Measurements from ENCODE around the gene ATP5ME. TPM values are rescaled to one million over a fixed set of nuclear protein-coding genes. Genes with fewer than 3 reads are reported as not detected.

Gene ATP5ME
- total RNA-seq, 1 experiment from 2014 or later = 425 TPM

DNA sequence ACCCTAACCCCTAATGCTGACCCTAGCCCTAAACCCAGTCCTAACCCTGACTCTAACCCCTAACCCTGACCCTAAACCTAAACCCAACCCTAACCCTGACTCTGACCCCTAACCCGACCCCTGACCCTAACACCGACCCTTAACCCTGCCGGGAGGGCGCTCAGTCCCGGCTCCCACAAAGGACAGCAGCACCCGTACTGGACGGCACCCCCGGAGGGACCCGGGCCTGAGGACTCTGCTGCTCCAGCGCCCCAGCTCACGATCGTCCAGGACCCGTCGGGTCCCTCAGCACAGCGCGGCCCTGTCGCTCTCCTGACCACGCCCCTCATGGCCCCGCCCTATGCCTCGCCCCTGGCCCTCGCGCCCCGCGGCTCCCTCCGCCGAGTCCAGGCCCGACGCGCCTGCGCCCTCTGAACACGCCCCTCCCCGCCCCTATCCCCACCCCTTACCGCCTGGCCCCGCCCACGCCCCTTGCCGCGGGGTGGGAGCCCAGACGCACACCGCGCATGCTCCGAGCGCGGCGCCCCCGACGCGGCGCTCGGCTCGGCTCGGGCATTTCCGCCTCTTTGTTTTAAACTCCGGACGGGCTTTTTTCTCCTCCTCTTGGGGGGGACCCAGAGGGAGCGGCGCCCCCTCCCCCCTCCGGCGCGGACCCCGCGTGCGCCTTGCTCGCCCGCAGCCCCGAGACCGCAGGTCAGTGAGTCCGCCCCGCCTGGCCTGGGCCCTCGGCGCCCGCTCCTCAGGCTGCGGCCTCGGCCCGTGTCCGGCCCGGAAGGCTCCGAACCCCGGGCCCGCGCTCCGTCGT lies 31.4 kb upstream of the ATP5ME start, which contains the start of gene PCGF3:
TSS of gene PCGF3 (plus strand) at position 555 of the 805 bp plus-strand sequence. CDS start 27,849 bp downstream, outside the sequence.
- WGBS (ENCODE audit: extremely low coverage, insufficient read length, low lambda C conversion rate) = no CpG with 5 or more reads among the region's 82 CpGs
- H3K79me2 ChIP-seq (ENCODE audit: insufficient read depth, low read length) = peaks cover 21% of the 10 kb centered on the region; the same call in 1 of the 2 replicates
- peak within 1 kb of the TSS; percentile 87 for H3K9ac ChIP-seq (ENCODE audit: extremely low read depth, insufficient read length, low read length)
- H3K23ac ChIP-seq (ENCODE audit: insufficient read length, low read depth, low read length) = no peak within 1 kb of the TSS
- TF ChIP-seq, protein P1, sequence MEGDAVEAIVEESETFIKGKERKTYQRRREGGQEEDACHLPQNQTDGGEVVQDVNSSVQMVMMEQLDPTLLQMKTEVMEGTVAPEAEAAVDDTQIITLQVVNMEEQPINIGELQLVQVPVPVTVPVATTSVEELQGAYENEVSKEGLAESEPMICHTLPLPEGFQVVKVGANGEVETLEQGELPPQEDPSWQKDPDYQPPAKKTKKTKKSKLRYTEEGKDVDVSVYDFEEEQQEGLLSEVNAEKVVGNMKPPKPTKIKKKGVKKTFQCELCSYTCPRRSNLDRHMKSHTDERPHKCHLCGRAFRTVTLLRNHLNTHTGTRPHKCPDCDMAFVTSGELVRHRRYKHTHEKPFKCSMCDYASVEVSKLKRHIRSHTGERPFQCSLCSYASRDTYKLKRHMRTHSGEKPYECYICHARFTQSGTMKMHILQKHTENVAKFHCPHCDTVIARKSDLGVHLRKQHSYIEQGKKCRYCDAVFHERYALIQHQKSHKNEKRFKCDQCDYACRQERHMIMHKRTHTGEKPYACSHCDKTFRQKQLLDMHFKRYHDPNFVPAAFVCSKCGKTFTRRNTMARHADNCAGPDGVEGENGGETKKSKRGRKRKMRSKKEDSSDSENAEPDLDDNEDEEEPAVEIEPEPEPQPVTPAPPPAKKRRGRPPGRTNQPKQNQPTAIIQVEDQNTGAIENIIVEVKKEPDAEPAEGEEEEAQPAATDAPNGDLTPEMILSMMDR (conservative IDR thresholded peaks at IDR 0.05) = no peak
- H3K56ac ChIP-seq (ENCODE audit: insufficient read length, low read depth, low read length) = no peak within 1 kb of the TSS
- Mint-ChIP-seq H3K9me3 (peaks cover 0 to 7% of the 10 kb centered on the region in 2 experiments; a peak in 2 of 5 replicates), H3K4me1 (peaks cover 5 to 6% of the 10 kb centered on the region in 2 experiments; a peak in 3 of 4 replicates), H3K36me3 (ENCODE audit: insufficient read depth in 1 of 3, low read depth in 3 of 3) (peaks cover 18 to 21% (median 19%) of the 10 kb centered on the region in 3 experiments; a peak in 6 of 7 replicates), H3K27ac (no peak within 1 kb of the TSS; a peak in 1 of 7 replicates), H3K4me3 (peak within 1 kb of the TSS; percentile 53 to 75), H3K27me3 (ENCODE audit: low read depth) (peaks cover 24% of the 10 kb centered on the region)
- DNase-seq = peak; percentile 97
- peaks cover 3% of the 10 kb centered on the region for H3K23me2 ChIP-seq (ENCODE audit: insufficient read length, low read depth, low read length, poor library complexity, severe bottlenecking)
- no peak within 1 kb of the TSS for H3T11ph ChIP-seq (ENCODE audit: low read length)
- peak within 1 kb of the TSS; percentile 56 for H3K18ac ChIP-seq (ENCODE audit: insufficient read length, low read depth, low read length)
- peak within 1 kb of the TSS; percentile 58 for H3K4me2 ChIP-seq (ENCODE audit: insufficient read depth, insufficient read length, low read length)
- H3K14ac ChIP-seq (ENCODE audit: insufficient read depth, low read length) = peak within 1 kb of the TSS; percentile 91
- H4K91ac ChIP-seq (ENCODE audit: insufficient read length, low read depth, low read length) = no peak within 1 kb of the TSS
- no peak within 1 kb of the TSS for H2AFZ ChIP-seq (ENCODE audit: low read length)
- H4K8ac ChIP-seq (replicated peaks; ENCODE audit: insufficient read length, low read depth, low read length) = no peak within 1 kb of the TSS
- H3K27ac ChIP-seq (ENCODE audit: insufficient read length, low read depth, low read length) = no peak within 1 kb of the TSS
- no peak within 1 kb of the TSS for H3K4ac ChIP-seq (ENCODE audit: low read depth, low read length)
- no peak within 1 kb of the TSS for H2BK15ac ChIP-seq (ENCODE audit: low read depth, low read length)
- no peak within 1 kb of the TSS for H2BK5ac ChIP-seq (ENCODE audit: insufficient read length, low read length)
- no peak within 1 kb of the TSS for H2BK12ac ChIP-seq (ENCODE audit: insufficient read length, low read depth, low read length)
- peaks cover 4% of the 10 kb centered on the region for H4K20me1 ChIP-seq (ENCODE audit: control insufficient read depth, insufficient read depth, insufficient read length)
- H3K4me1 ChIP-seq (ENCODE audit: insufficient read depth, low read length) = no peaks in the 10 kb centered on the region
- peaks cover 8% of the 10 kb centered on the region for H3K79me1 ChIP-seq (ENCODE audit: insufficient read depth, low read depth, low read length, poor library complexity, severe bottlenecking)
- H2BK20ac ChIP-seq (ENCODE audit: low read depth, low read length, poor library complexity, severe bottlenecking) = no peak within 1 kb of the TSS
- H2AK5ac ChIP-seq (ENCODE audit: insufficient read length, low read length) = no peak within 1 kb of the TSS
- H2BK120ac ChIP-seq (ENCODE audit: low read depth, low read length, poor library complexity, severe bottlenecking) = no peak within 1 kb of the TSS
- no peak within 1 kb of the TSS for H4K5ac ChIP-seq (ENCODE audit: insufficient read length, low read depth, low read length)
- no peaks in the 10 kb centered on the region; the same call in 1 of the 2 replicates for H3K27me3 ChIP-seq (ENCODE audit: insufficient read depth, low read length)
- H3K9me3 ChIP-seq (ENCODE audit: control insufficient read depth, low read depth, low read length) = no peaks in the 10 kb centered on the region

Data from H9 (cell line).